ENCODE measurements around the gene ATP8A2. TPM values are rescaled to one million over a fixed set of nuclear protein-coding genes. Genes with fewer than 3 reads are reported as not detected.
"Not testable (repeated sequence)": the region's sequence is repeated elsewhere in the genome, so short reads cannot be mapped to it uniquely, and the experiment has no call there.

The ATP8A2 gene
- total RNA-seq, 4 donors from 2014 or later = not detected

- intact Hi-C loops (cut with DNase I; ENCODE audit: low total_unique reads) (no loop called here), in situ Hi-C loops (cut with MboI; ENCODE audit: low sequenced_read_pairs in 4 of 4) (no loop called here)
- no peaks in the 10 kb centered on the region for H3K36me3 ChIP-seq
Observed at GRCh38 chr13:26071691-26072090, 699.9 kb downstream of the ATP8A2 start.

GRCh38 chr13:26072335-26072734 lies 700.6 kb downstream of the ATP8A2 start:
- H3K9me3 ChIP-seq; H3K36me3 ChIP-seq; H3K4me3 ChIP-seq; in situ Hi-C loops (cut with MboI; ENCODE audit: low sequenced_read_pairs in 4 of 4); DNase-seq; H3K27ac ChIP-seq; intact Hi-C loops (cut with DNase I; ENCODE audit: low total_unique reads); H3K27me3 ChIP-seq; H3K4me1 ChIP-seq: not testable (repeated sequence)
- peak in 4 of 5 experiments; percentile 13 to 40 (median 26) for TF ChIP-seq CTCF (IDR thresholded peaks at IDR 0.05 in 4 of 5, conservative IDR thresholded peaks at IDR 0.05 in 1 of 5)
- ATAC-seq = peak in 1 of 2 donors; percentile 53

More at GRCh38 chr13:26071691-26072090, 699.9 kb downstream of the ATP8A2 start:
- H3K27ac ChIP-seq = no peak overlapping the region
- ATAC-seq = no peak
- no peak for DNase-seq
- H3K4me1 ChIP-seq = no peaks in the 10 kb centered on the region
- H3K9me3 ChIP-seq = no peaks in the 10 kb centered on the region
- H3K27me3 ChIP-seq = no peaks in the 10 kb centered on the region
- no peak overlapping the region for H3K4me3 ChIP-seq
- no peak for TF ChIP-seq CTCF (IDR thresholded peaks at IDR 0.05 in 4 of 5, conservative IDR thresholded peaks at IDR 0.05 in 1 of 5)
- TF ChIP-seq POLR2A (IDR thresholded peaks at IDR 0.05) = no peak

- in situ Hi-C loops (cut with MboI; ENCODE audit: low sequenced_read_pairs in 4 of 4) (no loop called here), intact Hi-C loops (cut with DNase I; ENCODE audit: low total_unique reads) (no loop called here)
- no peak for TF ChIP-seq CTCF (IDR thresholded peaks at IDR 0.05 in 4 of 5, conservative IDR thresholded peaks at IDR 0.05 in 1 of 5)
- no peak for TF ChIP-seq POLR2A (IDR thresholded peaks at IDR 0.05)
- no peak for ATAC-seq
- H3K4me1 ChIP-seq = no peaks in the 10 kb centered on the region
- H3K27me3 ChIP-seq = no peaks in the 10 kb centered on the region
- no peaks in the 10 kb centered on the region for H3K9me3 ChIP-seq
- no peak for DNase-seq
- no peak overlapping the region for H3K4me3 ChIP-seq
- H3K27ac ChIP-seq = no peak overlapping the region
- H3K36me3 ChIP-seq = no peaks in the 10 kb centered on the region
Observed at GRCh38 chr13:26074706-26075105, 702.9 kb downstream of the ATP8A2 start.

Other genes starting within 250 kb of the ATP8A2 start
- gene AMER2, start 199.7 kb upstream of the ATP8A2 start, total RNA-seq = under 1 TPM in 3 of 4 donors, not detected in 1; 0.10 to 0.87 (median 0.27) TPM
- 10 to 100 TPM; 17.5 to 25.1 (median 21.7) TPM for gene MTMR6, start 84.5 kb upstream of the ATP8A2 start, total RNA-seq
- gene NUP58, start 70.3 kb upstream of the ATP8A2 start, total RNA-seq = 10 to 100 TPM; 39.9 to 65.6 (median 56.9) TPM